OCI-LY3 (cell line): Measurements from ENCODE around the gene CYBRD1.
A peak's percentile ranks its signal among the peaks of the same experiment; 100 is the strongest.

Experiments used
- H2AFZ ChIP-seq: fragments of 200-600, 300-600 bp; shearing (Covaris generic); 2 replicates; pipeline ENCODE4 v1.6.0; 2014; ENCODE audit warnings: antibody characterized with exemption, low read depth, low read length
- H3K27ac ChIP-seq: fragments of 200-600, 300-600 bp; sonication (generic); 2 replicates; pipeline ENCODE4 v1.5.1; 2014; ENCODE audit warnings: mild to moderate bottlenecking, low read length, moderate library complexity, mixed read lengths
- H3K27me3 ChIP-seq: fragments of 200-600, 300-600 bp; sonication (generic); 2 replicates; pipeline ENCODE4 v1.6.1; 2014; ENCODE audit warnings: low read depth, low read length, mixed read lengths
- H3K36me3 ChIP-seq: fragments of 200-600, 300-600 bp; sonication (generic); replicated peaks from 2 replicates; pipeline ENCODE3; 2014; ENCODE audit warnings: low read depth, low read length, mixed read lengths
- H3K4me1 ChIP-seq: fragments of 300-600, 200-600 bp; sonication (generic); 2 replicates; pipeline ENCODE4 v1.6.1; 2014; ENCODE audit warnings: low read length, mixed read lengths
- H3K4me2 ChIP-seq: fragments of 200-600, 300-600 bp; sonication (generic); 2 replicates; pipeline ENCODE4 v1.6.1; 2014; ENCODE audit warnings: low read length, mixed read lengths
- H3K4me3 ChIP-seq: fragments of 300-600, 200-600 bp; sonication (generic); 2 replicates; pipeline ENCODE4 v1.5.1; 2014; ENCODE audit warnings: antibody characterized with exemption, mild to moderate bottlenecking, low read length, moderate library complexity
- H3K79me2 ChIP-seq: fragments of 300-600, 200-600 bp; shearing (Covaris generic); 2 replicates; pipeline ENCODE4 v1.6.1; 2014; ENCODE audit warnings: mild to moderate bottlenecking, low read length, mixed read lengths
- H3K9ac ChIP-seq: fragments of 300-600, 200-600 bp; shearing (Covaris generic); 2 replicates; pipeline ENCODE4 v1.6.0; 2014; ENCODE audit warnings: mild to moderate bottlenecking, low read length, moderate library complexity
- H3K9me3 ChIP-seq: fragments of 200-600, 300-600 bp; shearing (Covaris generic); 2 replicates; pipeline ENCODE4 v1.6.1; 2014; ENCODE audit warnings: low read length, mixed read lengths; ENCODE audit not compliant: insufficient read depth
- H4K20me1 ChIP-seq: fragments of 200-600, 300-600 bp; sonication (generic); 2 replicates; pipeline ENCODE4 v1.6.1; 2016; ENCODE audit warnings: low read length, mixed read lengths; ENCODE audit not compliant: insufficient read depth
- EZH2phosphoT487 ChIP-seq: fragments of 200-600 bp; shearing (Covaris generic); IDR thresholded peaks from 2 replicates; pipeline ENCODE4 v1.6.1; 2018; ENCODE audit warnings: antibody characterized with exemption, mixed run types, low read depth
- TF ChIP-seq, protein P1 (sequence below): fragments of 200-600, 300-600 bp; sonication (generic); IDR thresholded peaks from 2 replicates; pipeline ENCODE4 v1.5.1; 2014; ENCODE audit warnings: antibody characterized with exemption, low read length, low read depth

Gene CYBRD1

DNA sequence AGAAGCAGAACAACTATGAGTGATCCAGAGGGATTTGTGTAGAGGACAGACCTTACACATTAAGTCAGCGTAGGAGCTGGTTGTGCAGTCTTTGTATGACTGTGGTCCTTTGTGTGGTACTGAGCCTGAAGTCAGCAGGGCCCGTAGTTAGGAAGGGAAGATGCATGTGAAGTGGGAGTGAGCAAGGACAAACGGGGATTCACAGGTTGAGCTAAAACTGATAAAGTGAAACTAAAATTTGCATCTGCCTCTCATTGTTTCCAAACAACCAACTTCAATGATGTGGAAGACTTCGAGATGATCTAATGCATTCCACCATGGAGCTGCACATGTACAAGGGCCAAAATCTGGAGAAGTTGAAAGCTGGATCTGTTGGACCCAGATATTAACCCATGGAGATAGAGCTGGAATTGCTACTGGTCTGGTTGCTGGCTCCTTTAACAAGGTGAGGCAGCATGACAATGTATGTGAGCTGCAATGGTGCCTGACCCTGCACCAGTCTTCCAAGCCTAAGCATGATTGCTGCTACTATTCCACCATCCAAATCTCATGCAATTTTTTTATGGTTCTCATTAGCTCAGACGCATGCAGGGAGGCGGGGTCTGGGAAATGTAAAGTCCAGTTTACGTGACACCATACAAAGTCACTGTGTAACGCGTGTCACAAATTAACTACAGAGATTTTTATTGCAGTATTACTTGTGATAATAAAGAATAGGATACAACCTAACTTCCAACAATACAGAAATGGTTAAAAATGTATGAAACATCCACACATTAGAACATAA lies 12.1 kb upstream of the CYBRD1 start:
- H3K4me1 ChIP-seq: peaks cover 56% of the 10 kb centered on the region
- no peak overlapping the region for H2AFZ ChIP-seq
- H3K27me3 ChIP-seq: no peaks in the 10 kb centered on the region
- H3K79me2 ChIP-seq: no peaks in the 10 kb centered on the region
- no peak for TF ChIP-seq EZH2phosphoT487
- TF ChIP-seq, protein P1, sequence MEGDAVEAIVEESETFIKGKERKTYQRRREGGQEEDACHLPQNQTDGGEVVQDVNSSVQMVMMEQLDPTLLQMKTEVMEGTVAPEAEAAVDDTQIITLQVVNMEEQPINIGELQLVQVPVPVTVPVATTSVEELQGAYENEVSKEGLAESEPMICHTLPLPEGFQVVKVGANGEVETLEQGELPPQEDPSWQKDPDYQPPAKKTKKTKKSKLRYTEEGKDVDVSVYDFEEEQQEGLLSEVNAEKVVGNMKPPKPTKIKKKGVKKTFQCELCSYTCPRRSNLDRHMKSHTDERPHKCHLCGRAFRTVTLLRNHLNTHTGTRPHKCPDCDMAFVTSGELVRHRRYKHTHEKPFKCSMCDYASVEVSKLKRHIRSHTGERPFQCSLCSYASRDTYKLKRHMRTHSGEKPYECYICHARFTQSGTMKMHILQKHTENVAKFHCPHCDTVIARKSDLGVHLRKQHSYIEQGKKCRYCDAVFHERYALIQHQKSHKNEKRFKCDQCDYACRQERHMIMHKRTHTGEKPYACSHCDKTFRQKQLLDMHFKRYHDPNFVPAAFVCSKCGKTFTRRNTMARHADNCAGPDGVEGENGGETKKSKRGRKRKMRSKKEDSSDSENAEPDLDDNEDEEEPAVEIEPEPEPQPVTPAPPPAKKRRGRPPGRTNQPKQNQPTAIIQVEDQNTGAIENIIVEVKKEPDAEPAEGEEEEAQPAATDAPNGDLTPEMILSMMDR: no peak
- H3K9me3 ChIP-seq: no peaks in the 10 kb centered on the region
- no peaks in the 10 kb centered on the region for H3K36me3 ChIP-seq
- H3K4me2 ChIP-seq: peak overlapping the region; percentile 47
- no peak overlapping the region for H3K9ac ChIP-seq
- no peaks in the 10 kb centered on the region for H4K20me1 ChIP-seq
- H3K27ac ChIP-seq: no peak overlapping the region
- H3K4me3 ChIP-seq: peak overlapping the region; percentile 9; the same call in 1 of the 2 replicates

DNA sequence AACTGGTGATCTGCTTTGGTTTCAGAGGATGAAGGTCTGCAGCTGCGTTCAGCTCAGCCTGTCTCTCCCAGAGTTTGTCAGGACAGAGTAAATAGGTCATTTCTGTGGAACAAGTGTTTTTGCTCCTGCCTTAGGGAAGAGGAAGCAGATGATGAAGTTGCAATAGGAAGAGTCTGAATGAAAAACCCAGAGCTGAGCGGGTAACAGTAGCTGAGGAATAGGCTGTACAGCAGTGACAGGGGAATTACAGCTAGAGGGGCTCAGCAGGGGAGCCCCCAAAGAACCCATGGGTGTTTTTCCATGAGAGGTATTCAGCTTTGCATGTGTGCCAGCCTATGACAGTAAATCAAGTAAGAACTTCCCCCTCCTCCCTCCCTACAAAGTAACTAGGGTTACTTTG lies 10.3 kb upstream of the CYBRD1 start:
- Histone ChIP-seq H3K36me3 (no peaks in the 10 kb centered on the region), H3K4me1 (peaks cover 56% of the 10 kb centered on the region), H4K20me1 (no peaks in the 10 kb centered on the region), H3K27me3 (no peaks in the 10 kb centered on the region), H3K27ac (peak overlapping the region; percentile 88), H3K9ac (peak overlapping the region; percentile 49), H3K9me3 (no peaks in the 10 kb centered on the region), H3K79me2 (no peaks in the 10 kb centered on the region), H2AFZ (peak overlapping the region; percentile 50; the same call in 1 of the 2 replicates), H3K4me2 (peak overlapping the region; percentile 66), H3K4me3 (peak overlapping the region; percentile 32)
- TF ChIP-seq, protein P1: no peak

DNA sequence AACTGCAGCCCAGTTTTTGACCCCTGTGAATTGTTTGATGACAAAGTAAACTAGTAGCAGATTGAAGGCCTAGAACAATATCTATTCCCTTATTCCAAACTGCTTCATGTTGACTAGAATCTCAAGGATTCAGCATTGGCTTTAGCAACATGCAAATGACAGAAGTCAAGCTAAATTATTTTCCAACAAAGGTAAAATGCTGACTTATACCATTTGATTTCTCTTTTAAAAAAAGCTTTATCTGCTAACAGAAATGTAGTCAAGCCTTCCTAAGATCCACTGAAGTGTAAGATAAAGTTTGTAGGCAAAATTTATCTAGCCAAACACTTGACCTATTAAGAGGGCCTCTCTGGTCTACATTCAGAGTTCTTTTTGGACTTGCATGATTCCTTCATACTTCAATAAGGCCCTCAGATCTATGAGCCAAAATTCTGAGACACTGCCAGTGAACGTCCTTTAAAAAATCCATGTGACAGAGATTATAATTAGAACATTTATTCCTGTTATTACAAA lies 9.5 kb upstream of the CYBRD1 start:
- Histone ChIP-seq H3K27ac (peak overlapping the region; percentile 88), H4K20me1 (no peaks in the 10 kb centered on the region), H3K4me1 (peaks cover 56% of the 10 kb centered on the region), H3K4me2 (peak overlapping the region; percentile 66), H3K79me2 (no peaks in the 10 kb centered on the region), H3K36me3 (no peaks in the 10 kb centered on the region), H3K9ac (peak overlapping the region; percentile 49), H2AFZ (no peak overlapping the region), H3K9me3 (no peaks in the 10 kb centered on the region), H3K4me3 (peak overlapping the region; percentile 32; the same call in 1 of the 2 replicates), H3K27me3 (no peaks in the 10 kb centered on the region)
- no peak for TF ChIP-seq EZH2phosphoT487
- TF ChIP-seq, protein P1: no peak

DNA sequence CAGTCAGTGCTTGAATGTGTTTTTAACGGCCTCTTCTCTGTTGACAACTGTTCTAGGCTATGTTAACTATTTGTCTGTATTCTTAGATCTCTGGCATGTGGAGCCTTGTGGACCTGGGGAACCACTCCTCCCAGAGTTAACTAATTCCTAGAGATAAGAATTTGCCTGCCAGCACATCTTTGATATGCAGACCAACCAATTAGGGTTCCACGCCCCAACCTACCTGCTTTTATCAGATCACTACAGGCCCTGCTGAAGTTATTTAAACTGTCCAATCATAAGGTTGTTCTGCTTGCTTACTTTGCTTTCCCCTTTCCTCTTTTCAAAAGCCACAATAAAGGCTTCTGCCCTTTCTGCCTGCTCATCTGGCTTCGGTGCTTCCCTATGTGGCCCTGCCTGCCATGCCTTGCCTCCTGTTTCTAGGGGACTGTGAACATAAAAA lies 8.5 kb upstream of the CYBRD1 start:
- Histone ChIP-seq H2AFZ (peak overlapping the region; percentile 50; the same call in 1 of the 2 replicates), H3K9me3 (no peaks in the 10 kb centered on the region), H3K36me3 (no peaks in the 10 kb centered on the region), H3K79me2 (no peaks in the 10 kb centered on the region), H4K20me1 (no peaks in the 10 kb centered on the region), H3K4me3 (peak overlapping the region; percentile 32; the same call in 1 of the 2 replicates), H3K4me2 (peak overlapping the region; percentile 75), H3K4me1 (peaks cover 56% of the 10 kb centered on the region), H3K9ac (peak overlapping the region; percentile 40; the same call in 1 of the 2 replicates), H3K27me3 (no peaks in the 10 kb centered on the region), H3K27ac (peak overlapping the region; percentile 88)
- TF ChIP-seq, protein P1: no peak
- TF ChIP-seq EZH2phosphoT487: no peak
